ENCODE results near the gene PTPRF.
A peak's percentile ranks its signal among the peaks of the same experiment; 100 is the strongest.

The PTPRF gene

DNA sequence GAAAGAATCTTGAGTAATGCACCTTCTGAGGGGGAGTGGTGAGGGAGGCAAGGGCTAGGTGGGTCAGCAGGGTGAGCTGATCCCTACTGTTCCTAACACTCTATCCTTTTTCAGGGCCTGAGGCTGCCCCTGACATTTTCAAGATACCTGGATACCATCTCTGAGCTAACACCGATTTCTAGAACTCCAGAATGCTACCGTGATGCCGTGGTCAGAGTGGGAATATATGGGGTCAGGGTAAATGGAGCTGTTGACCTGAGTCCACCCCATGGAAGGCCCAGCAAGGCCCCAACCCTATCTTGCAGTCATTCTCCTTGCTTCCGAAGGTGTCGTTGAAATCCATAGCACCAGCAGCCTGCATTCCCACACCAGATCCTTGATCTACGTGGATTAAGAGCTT, 18.0 kb upstream of the PTPRF start:
- TF ChIP-seq, protein P1, sequence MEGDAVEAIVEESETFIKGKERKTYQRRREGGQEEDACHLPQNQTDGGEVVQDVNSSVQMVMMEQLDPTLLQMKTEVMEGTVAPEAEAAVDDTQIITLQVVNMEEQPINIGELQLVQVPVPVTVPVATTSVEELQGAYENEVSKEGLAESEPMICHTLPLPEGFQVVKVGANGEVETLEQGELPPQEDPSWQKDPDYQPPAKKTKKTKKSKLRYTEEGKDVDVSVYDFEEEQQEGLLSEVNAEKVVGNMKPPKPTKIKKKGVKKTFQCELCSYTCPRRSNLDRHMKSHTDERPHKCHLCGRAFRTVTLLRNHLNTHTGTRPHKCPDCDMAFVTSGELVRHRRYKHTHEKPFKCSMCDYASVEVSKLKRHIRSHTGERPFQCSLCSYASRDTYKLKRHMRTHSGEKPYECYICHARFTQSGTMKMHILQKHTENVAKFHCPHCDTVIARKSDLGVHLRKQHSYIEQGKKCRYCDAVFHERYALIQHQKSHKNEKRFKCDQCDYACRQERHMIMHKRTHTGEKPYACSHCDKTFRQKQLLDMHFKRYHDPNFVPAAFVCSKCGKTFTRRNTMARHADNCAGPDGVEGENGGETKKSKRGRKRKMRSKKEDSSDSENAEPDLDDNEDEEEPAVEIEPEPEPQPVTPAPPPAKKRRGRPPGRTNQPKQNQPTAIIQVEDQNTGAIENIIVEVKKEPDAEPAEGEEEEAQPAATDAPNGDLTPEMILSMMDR (IDR thresholded peaks at IDR 0.05): no peak
- H3K4me3 ChIP-seq: no peak overlapping the region
- DNase-seq (ENCODE audit: low spot score): peak; percentile 55
- no peak overlapping the region for H3K27ac ChIP-seq

DNA sequence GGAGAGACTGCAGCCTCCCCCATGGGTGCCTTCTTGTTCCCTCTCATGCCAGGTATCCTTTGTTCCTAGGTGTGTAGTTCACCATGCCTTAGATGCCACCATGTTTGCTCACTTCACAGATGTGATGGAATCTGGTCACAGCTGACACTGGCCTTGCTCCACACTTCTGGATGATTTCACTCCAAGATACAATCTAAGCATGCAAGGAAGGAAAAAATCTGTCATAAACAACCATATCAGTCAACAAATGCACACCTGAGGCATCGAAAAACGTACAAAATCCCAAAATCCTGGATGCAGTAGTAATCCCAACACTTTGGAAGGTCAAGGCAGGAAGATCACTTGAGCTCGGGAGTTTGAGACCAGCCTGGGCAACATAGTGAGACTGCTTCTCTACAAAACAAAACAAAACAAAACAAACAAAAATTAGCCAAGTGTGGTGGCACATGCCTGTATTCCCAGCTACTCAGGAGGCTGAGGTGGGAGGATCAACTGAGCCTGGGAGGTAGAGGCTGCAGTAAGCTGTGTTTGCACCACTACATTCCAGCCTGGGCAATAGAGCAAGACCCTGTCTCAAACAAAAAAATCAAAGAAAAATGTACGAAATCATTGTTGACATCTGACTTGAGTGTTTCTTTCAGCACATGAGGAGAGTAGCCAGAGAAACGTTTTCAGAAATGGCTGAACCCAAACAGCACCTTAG, 17.1 kb upstream of the PTPRF start:
- H3K4me3 ChIP-seq: no peak overlapping the region
- DNase-seq (ENCODE audit: low spot score): no peak
- no peak overlapping the region for H3K27ac ChIP-seq
- TF ChIP-seq, protein P1 (IDR thresholded peaks at IDR 0.05): no peak

DNA sequence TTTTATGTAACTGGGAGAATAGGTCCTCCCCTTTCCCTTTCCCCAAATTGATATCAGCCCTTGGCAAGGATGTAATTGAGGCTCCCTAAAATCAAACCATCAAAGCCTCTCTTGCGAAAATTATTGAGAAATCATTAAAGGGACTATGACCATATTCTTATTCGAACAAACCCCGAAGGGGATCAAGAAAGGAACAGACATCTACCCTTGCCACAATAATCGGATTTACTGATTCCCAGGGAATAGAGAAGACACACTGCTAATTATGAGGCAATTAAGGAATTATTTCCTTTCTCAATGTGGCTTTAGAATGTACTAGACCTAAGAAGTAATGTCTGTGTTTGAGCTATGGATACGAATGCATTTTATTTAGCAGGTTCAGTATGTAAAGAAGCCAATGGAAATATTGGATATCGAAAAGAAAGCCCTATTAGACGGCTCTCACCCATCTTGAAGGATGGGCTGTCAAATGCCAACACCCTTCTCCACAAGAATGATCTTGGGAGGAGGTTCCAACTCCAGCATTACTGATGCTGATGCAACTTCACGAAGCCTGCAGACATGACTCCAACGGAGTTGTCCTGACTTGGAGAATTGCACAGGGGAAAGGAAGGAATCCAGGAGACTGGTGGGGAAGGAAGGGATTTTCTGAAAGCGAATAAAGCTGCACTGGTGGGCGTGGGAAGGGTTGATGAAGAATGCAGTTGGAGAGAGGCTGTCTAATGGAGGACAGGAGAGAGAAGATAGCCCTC, 11.6 kb upstream of the PTPRF start:
- DNase-seq (ENCODE audit: low spot score): no peak
- no peak overlapping the region for H3K27ac ChIP-seq
- TF ChIP-seq, protein P1 (IDR thresholded peaks at IDR 0.05): no peak
- H3K4me3 ChIP-seq: no peak overlapping the region

DNA sequence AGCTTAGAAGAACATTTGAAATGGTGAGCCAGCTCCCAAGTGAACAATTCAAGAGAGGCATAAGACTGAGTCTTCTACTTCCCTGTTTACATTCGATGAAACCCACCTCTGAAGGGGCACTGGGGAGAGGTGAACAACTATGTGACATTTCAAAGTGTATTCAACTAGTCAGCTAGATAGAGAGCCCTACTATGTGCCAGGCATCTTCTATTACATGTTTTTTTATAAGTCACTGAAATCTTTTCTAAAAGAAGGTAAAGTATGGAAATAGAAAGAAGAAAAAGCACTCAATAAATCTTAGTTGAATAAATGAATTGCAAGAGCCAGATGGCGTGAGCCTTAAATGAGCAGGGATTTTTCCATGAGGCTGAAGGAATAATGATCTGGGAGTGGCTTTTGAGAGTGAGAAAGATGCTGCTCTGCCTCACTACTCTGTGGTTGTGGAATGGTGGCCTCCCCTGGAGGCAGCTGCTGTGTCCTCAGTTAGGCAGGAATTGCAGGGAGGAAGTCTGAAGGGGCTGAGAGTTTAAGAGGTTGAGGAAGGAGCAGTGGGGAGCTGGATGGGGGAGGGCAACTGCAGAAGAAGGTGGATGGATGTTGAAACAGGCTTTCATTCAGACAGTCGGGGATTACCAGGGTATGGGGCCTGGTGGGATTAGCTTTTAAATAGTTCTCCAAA, 10.4 kb upstream of the PTPRF start:
- no peak for DNase-seq (ENCODE audit: low spot score)

DNA sequence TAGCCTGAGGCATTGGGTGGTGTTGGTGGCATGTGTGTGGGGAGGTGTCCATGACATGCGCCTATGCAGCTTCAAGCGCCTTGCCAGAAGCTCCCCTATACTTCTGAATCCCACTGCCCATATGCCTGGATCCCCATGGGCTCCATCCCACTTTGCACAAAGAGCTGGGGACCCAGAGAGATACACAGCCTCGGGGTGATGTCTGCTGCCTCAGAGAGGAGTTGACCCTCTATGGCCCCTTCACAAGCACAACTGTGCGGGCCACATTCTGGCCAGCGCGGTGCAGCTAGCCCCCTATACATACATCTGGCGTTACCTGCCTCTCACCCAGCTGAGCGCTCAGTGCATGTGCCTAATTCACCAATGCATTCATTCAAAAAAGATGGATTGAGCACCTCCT, 9.6 kb upstream of the PTPRF start:
- DNase-seq (ENCODE audit: low spot score): no peak
- Histone ChIP-seq H3K4me3 (no peak overlapping the region), H3K27ac (no peak overlapping the region)
- TF ChIP-seq, protein P1 (IDR thresholded peaks at IDR 0.05): no peak

More for the DNA sequence above, 10.4 kb upstream of the PTPRF start:
- H3K27ac ChIP-seq: no peak overlapping the region
- TF ChIP-seq, protein P1 (IDR thresholded peaks at IDR 0.05): no peak
- no peak overlapping the region for H3K4me3 ChIP-seq

DNA sequence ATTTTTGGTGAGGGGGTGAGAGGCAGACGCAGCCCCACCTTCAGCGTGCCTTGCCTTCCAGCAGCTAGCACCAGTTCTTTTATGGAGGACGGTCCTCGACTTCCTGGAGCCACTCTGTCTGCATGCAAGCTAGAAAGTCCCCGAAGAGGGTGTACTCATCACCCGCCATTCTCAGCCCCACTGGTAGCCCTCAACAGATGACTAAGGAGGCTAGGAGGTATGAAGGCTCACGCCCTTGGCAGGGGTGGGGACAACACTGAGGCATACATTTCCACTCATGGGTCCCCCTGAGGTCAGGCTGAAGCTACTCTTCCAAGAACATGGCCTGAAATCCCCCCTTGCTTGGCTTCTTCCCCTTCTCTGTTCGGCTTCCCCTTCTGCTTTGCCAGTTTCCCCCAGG, 8.9 kb upstream of the PTPRF start:
- Histone ChIP-seq H3K27ac (no peak overlapping the region), H3K4me3 (no peak overlapping the region)
- TF ChIP-seq, protein P1 (IDR thresholded peaks at IDR 0.05): no peak
- DNase-seq (ENCODE audit: low spot score): no peak

All from coronary artery (tissue), 2 donors.